Activated naive CD8-positive, alpha-beta T cell treated with anti-CD3 and anti-CD28 coated beads, Interleukin-2, amount 10 ng/mL, durations not matched to agents 7 days and 5 days (primary cell): ENCODE measurements around the gene ABCA3. TPM values are rescaled to one million over a fixed set of nuclear protein-coding genes. Genes with fewer than 3 reads are reported as not detected.
A peak's percentile ranks its signal among the peaks of the same experiment; 100 is the strongest.
"Not testable (repeated sequence)": the region's sequence is repeated elsewhere in the genome, so short reads cannot be mapped to it uniquely, and the experiment has no call there.

ENCODE experiments used
- ATAC-seq: fragments of 150-1000 bp; cut with Tn5 transposase; one replicate; pipeline ENCODE4 v1.10.0; 2021; ENCODE audit warnings: low read depth, moderate library complexity
- POLR2A ChIA-PET: fragments of 350-600 bp; sonication (Branson Sonifier 250); formaldehyde crosslinking; loops from one replicate; lab custom pipeline; 2021; ENCODE audit warnings: antibody characterized with exemption; lab: Charles Lee
- DNase-seq: peaks from one replicate; pipeline ENCODE4 v3.0.0; 2021
- H3K27ac Mint-ChIP-seq: one replicate; pipeline ENCODE4 v1.8.0; 2022; ENCODE audit warnings: mild to moderate bottlenecking, mixed read lengths
- H3K27me3 Mint-ChIP-seq: one replicate; pipeline ENCODE4 v1.8.0; 2022; ENCODE audit warnings: mild to moderate bottlenecking, moderate library complexity, mixed read lengths
- H3K36me3 Mint-ChIP-seq: one replicate; pipeline ENCODE4 v1.8.0; 2021; ENCODE audit warnings: mild to moderate bottlenecking, mixed read lengths
- H3K4me1 Mint-ChIP-seq: one replicate; pipeline ENCODE4 v1.8.0; 2021; ENCODE audit warnings: mixed read lengths
- H3K4me3 Mint-ChIP-seq: one replicate; pipeline ENCODE4 v1.8.0; 2022; ENCODE audit warnings: mild to moderate bottlenecking, moderate library complexity, mixed read lengths
- H3K9me3 Mint-ChIP-seq: one replicate; pipeline ENCODE4 v1.8.0; 2021; ENCODE audit warnings: mixed read lengths
- total RNA-seq, 2 experiments: library from RNA; stranded (reverse); gene quantifications; one replicate each; pipeline ENCODE4 v1.2.3, GENCODE V29; 2021

ABCA3 gene
- total RNA-seq, 2 experiments from 2014 or later, result 7.8 to 8.3 TPM

GRCh38 chr16:2260250-2260649 is 80.3 kb downstream of the ABCA3 start:
- Mint-ChIP-seq H3K36me3 (peaks cover 40% of the 10 kb centered on the region), H3K27me3 (no peaks in the 10 kb centered on the region), H3K4me3 (no peak overlapping the region), H3K27ac (no peak overlapping the region), H3K4me1 (peaks cover 8% of the 10 kb centered on the region), H3K9me3 (no peaks in the 10 kb centered on the region)
- POLR2A ChIA-PET, result no interaction called here
- no peak for ATAC-seq
- DNase-seq, result no peak

- H3K27ac Mint-ChIP-seq, H3K4me1 Mint-ChIP-seq, POLR2A ChIA-PET, H3K9me3 Mint-ChIP-seq, H3K4me3 Mint-ChIP-seq, ATAC-seq, H3K27me3 Mint-ChIP-seq, DNase-seq: not testable (repeated sequence)
- H3K36me3 Mint-ChIP-seq, result peaks cover 34% of the 10 kb centered on the region
These were observed 82.0 kb downstream of the ABCA3 start for GRCh38 chr16:2258530-2258929.

GRCh38 chr16:2257726-2258125 is 82.8 kb downstream of the ABCA3 start:
- no peak overlapping the region for H3K4me3 Mint-ChIP-seq
- no peaks in the 10 kb centered on the region for H3K27me3 Mint-ChIP-seq
- peaks cover 34% of the 10 kb centered on the region for H3K36me3 Mint-ChIP-seq
- POLR2A ChIA-PET, result no interaction called here
- DNase-seq (no peak), ATAC-seq (no peak)
- no peaks in the 10 kb centered on the region for H3K9me3 Mint-ChIP-seq
- H3K4me1 Mint-ChIP-seq, result no peaks in the 10 kb centered on the region
- H3K27ac Mint-ChIP-seq, result no peak overlapping the region

GRCh38 chr16:2256531-2257140 is 83.9 kb downstream of the ABCA3 start:
- POLR2A ChIA-PET, result interaction anchor here (1.0 kb wide), 1 partner anchor 12 kb away, joined by 3 read pairs; no protein-coding TSS in a partner anchor
- H3K4me3 Mint-ChIP-seq, result no peak overlapping the region
- no peak for DNase-seq
- H3K9me3 Mint-ChIP-seq, result no peaks in the 10 kb centered on the region
- ATAC-seq, result no peak
- no peaks in the 10 kb centered on the region for H3K4me1 Mint-ChIP-seq
- no peak overlapping the region for H3K27ac Mint-ChIP-seq
- H3K36me3 Mint-ChIP-seq, result peaks cover 31% of the 10 kb centered on the region
- H3K27me3 Mint-ChIP-seq, result no peaks in the 10 kb centered on the region

GRCh38 chr16:2253293-2253692 is 87.2 kb downstream of the ABCA3 start:
- Mint-ChIP-seq H3K27me3 (no peaks in the 10 kb centered on the region), H3K9me3 (no peaks in the 10 kb centered on the region), H3K4me1 (peaks cover 4% of the 10 kb centered on the region), H3K36me3 (peaks cover 19% of the 10 kb centered on the region), H3K4me3 (no peak overlapping the region), H3K27ac (no peak overlapping the region)
- POLR2A ChIA-PET, result interaction anchor here (1.4 to 3.2 kb wide), 2 partner anchors 18 to 99 kb away, joined by 4 to 31 read pairs; partner anchors contain the start of gene TRAF7
- ATAC-seq (no peak), DNase-seq (no peak)

GRCh38 chr16:2252806-2253148 is 87.8 kb downstream of the ABCA3 start:
- ATAC-seq, result no peak
- Mint-ChIP-seq H3K27me3 (no peaks in the 10 kb centered on the region), H3K27ac (no peak overlapping the region), H3K4me1 (peaks cover 4% of the 10 kb centered on the region), H3K9me3 (no peaks in the 10 kb centered on the region), H3K36me3 (peaks cover 18% of the 10 kb centered on the region), H3K4me3 (no peak overlapping the region)
- DNase-seq, result no peak
- POLR2A ChIA-PET, result interaction anchor here (1.4 to 3.3 kb wide), 3 partner anchors 16 to 98 kb away, joined by 4 to 31 read pairs (median 27); partner anchors contain the start of genes RNPS1 and TRAF7

GRCh38 chr16:2251296-2252111 is 89.0 kb downstream of the ABCA3 start, which contains the start of gene ECI1:
Gene ECI1 (minus strand): TSS chr16:2251587. CDS start chr16:2251566, 21 bp downstream.
- peaks cover 13% of the 10 kb centered on the region for H3K36me3 Mint-ChIP-seq
- DNase-seq (peak; percentile 90), ATAC-seq (peak; percentile 84)
- peak within 1 kb of the TSS; percentile 96 for H3K4me3 Mint-ChIP-seq
- no peaks in the 10 kb centered on the region for H3K9me3 Mint-ChIP-seq
- H3K4me1 Mint-ChIP-seq, result peaks cover 4% of the 10 kb centered on the region
- H3K27me3 Mint-ChIP-seq, result no peaks in the 10 kb centered on the region
- POLR2A ChIA-PET, result interaction anchor here (0.6 to 3.3 kb wide), 17 partner anchors 9 to 287 kb away, joined by 3 to 31 read pairs (median 4); partner anchors contain the start of genes ATP6V0C, CCNF, DNASE1L2 and E4F1
- peak within 1 kb of the TSS; percentile 95 for H3K27ac Mint-ChIP-seq

GRCh38 chr16:2250652-2251295 is 89.8 kb downstream of the ABCA3 start:
- H3K27ac Mint-ChIP-seq, result peak overlapping the region; percentile 95
- POLR2A ChIA-PET, result interaction anchor here (0.6 to 3.3 kb wide), 13 partner anchors 14 to 263 kb away, joined by 3 to 31 read pairs (median 4); partner anchors contain the start of genes ATP6V0C, DNASE1L2, E4F1 and MLST8
- DNase-seq (no peak), ATAC-seq (peak; percentile 9)
- no peaks in the 10 kb centered on the region for H3K9me3 Mint-ChIP-seq
- peaks cover 6% of the 10 kb centered on the region for H3K36me3 Mint-ChIP-seq
- peaks cover 4% of the 10 kb centered on the region for H3K4me1 Mint-ChIP-seq
- H3K4me3 Mint-ChIP-seq, result peak overlapping the region; percentile 96
- H3K27me3 Mint-ChIP-seq, result no peaks in the 10 kb centered on the region

- no peak overlapping the region for H3K4me3 Mint-ChIP-seq
- no peaks in the 10 kb centered on the region for H3K36me3 Mint-ChIP-seq
- H3K9me3 Mint-ChIP-seq, result no peaks in the 10 kb centered on the region
- ATAC-seq (no peak), DNase-seq (no peak)
- no peaks in the 10 kb centered on the region for H3K27me3 Mint-ChIP-seq
- peaks cover 4% of the 10 kb centered on the region for H3K4me1 Mint-ChIP-seq
- H3K27ac Mint-ChIP-seq, result no peak overlapping the region
- POLR2A ChIA-PET, result no interaction called here
These were observed 94.1 kb downstream of the ABCA3 start for GRCh38 chr16:2246301-2246885.

GRCh38 chr16:2244926-2245795 is 95.4 kb downstream of the ABCA3 start:
- Mint-ChIP-seq H3K4me3 (no peak overlapping the region), H3K9me3 (no peaks in the 10 kb centered on the region), H3K4me1 (peaks cover 2% of the 10 kb centered on the region), H3K27me3 (no peaks in the 10 kb centered on the region), H3K36me3 (no peaks in the 10 kb centered on the region), H3K27ac (no peak overlapping the region)
- POLR2A ChIA-PET, result no interaction called here
- no peak for ATAC-seq
- DNase-seq, result no peak

GRCh38 chr16:2244301-2244700 is 96.2 kb downstream of the ABCA3 start:
- no peaks in the 10 kb centered on the region for H3K9me3 Mint-ChIP-seq
- no peak overlapping the region for H3K4me3 Mint-ChIP-seq
- no peaks in the 10 kb centered on the region for H3K36me3 Mint-ChIP-seq
- no peak overlapping the region for H3K27ac Mint-ChIP-seq
- no peaks in the 10 kb centered on the region for H3K4me1 Mint-ChIP-seq
- ATAC-seq (no peak), DNase-seq (no peak)
- POLR2A ChIA-PET, result no interaction called here
- H3K27me3 Mint-ChIP-seq, result no peaks in the 10 kb centered on the region

- H3K27ac Mint-ChIP-seq, result no peak overlapping the region
- H3K4me3 Mint-ChIP-seq, result no peak overlapping the region
- H3K27me3 Mint-ChIP-seq, result no peaks in the 10 kb centered on the region
- H3K9me3 Mint-ChIP-seq, result no peaks in the 10 kb centered on the region
- ATAC-seq, result no peak
- H3K4me1 Mint-ChIP-seq, result no peaks in the 10 kb centered on the region
- no peak for DNase-seq
- POLR2A ChIA-PET, result no interaction called here
- H3K36me3 Mint-ChIP-seq, result no peaks in the 10 kb centered on the region
These were observed 96.7 kb downstream of the ABCA3 start for GRCh38 chr16:2243781-2244180.
